ENCODE data around the gene NEDD4L.
A peak's percentile ranks its signal among the peaks of the same experiment; 100 is the strongest.
"Not testable (repeated sequence)": the region's sequence is repeated elsewhere in the genome, so short reads cannot be mapped to it uniquely, and the experiment has no call there.

The NEDD4L gene

DNA sequence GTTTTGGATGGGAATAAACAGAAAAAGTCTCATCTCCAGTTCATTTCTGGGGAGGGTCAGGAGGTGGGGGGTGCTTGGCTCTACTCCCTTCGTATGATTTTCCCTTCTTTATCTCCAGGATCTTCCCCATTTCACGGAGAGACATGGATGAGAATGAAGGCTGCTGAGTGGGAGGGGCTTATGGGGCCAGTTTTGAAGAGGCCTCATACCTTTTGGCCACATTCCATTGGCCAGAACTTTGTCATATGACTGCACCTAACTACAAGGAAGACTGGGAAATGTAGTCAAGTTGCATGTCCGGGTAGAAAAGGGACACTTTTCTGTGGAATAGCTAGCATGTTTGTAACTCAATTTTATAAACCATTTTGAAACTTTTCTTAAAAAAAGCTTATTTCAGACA lies 117.6 kb downstream of the NEDD4L start:
- DNase-seq, result no peak

DNA sequence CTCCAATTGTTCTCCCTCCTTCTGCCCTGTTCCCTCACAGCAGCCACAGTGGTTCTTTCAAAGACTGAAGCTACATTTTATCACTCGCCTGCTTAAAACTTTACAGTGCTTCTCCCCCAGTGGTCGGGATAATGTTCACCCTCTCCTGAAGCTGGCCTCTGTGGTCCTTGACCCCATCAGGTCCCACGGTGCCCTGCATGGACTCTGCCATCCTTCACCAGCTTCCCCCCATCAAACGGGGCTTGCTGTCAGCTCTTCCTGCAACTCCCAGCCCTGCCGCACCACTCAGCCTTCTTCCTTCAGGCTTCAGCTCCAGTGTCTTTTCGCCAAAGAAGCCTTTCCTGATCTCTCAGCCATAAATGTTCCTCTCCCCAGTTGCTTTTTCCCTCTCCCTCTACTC lies 118.1 kb downstream of the NEDD4L start:
- DNase-seq, result no peak

DNA sequence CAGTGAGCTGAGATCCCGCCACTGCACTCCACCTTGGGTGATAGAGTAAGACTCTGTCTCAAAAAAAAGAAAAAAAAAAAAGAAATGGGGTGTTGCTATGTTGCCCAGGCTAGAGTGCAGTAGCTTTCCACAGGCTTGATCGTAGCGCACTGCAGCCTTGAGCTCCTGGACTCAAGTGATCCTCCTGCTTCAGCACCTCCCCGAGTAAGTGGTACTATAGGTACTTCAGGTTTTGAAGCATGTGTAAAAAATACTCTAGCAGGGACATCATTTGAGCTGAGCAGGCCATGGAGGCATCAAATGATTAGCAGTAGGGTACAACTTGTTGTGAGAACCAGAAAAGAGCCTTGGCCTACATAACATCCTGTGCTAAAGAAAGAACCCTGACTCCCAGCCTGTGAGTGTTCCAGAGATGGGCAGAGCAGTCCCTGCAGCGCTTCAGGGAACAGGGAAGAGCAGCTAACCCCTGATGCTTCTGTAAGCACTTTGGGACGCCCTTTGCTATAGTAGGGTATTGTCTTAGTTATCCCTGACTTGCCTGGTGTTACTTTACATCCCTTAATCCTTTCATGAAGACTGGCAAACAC lies 119.1 kb downstream of the NEDD4L start:
- DNase-seq, result no peak

DNA sequence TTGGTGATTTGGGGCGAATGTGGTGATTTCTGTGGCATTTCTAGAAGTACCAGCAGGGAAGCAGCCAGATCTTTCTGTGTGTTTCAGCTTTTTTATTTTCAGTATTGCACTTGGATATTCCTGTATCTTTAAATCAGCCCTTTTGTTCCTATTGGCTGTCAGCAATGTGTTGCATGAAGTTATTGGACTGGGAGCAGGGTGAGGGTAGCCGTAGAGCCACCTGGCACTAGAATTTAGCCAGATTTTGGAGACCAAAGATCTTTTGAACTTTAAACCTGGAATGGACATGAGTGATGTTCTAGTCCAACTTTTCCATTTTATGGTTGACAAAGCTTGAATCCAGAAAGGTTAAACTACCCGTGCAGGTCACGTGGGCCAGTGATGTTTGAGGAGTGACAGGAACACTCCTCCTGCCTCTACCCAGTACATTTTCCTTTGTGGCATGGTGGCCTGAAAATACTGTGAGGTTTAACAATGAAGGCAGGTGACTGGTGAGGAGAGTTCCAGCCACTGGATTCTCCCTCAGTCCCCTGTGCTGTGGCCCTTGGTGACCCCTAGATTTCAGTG lies 122.3 kb downstream of the NEDD4L start:
- no peak for DNase-seq

DNA sequence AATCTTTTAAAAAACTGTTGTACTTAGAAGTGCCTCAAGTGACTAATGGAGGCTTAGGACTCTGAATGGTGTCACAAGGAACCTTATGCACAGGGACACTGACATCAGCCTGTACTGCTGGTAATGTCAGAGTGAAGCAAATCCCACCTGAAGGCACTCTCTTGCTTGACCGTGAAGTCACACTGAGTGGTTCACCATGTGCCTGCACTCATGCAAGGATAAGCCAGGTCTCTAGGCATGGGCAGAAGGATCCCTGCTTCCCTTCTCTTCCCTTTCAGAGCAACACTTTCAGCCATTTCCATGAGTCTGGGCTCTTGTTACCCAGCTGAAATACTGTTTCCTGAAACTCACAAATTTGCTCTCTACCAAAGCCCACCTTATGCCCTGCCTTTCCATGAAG lies 123.0 kb downstream of the NEDD4L start:
- DNase-seq, result no peak

DNA sequence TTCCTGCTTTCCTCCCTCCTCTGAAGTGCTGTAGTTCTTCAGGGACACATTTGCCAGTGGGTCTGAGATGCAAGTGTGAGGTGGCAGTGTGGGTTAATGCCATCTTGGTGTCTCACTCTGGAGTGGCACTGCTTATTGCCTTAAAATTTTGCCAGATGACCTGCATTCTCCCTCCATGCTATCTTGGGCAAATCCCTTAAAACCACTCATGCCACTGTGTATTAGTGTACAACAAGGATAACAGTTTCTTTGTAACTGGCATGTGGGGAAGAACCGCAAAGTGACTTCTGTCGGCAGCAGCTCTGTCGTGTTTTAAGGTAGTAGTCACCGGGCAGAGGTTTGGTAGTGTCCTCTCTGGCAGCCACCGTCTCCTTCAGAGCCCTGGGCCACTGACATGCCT lies 124.2 kb downstream of the NEDD4L start:
- no peak for DNase-seq

DNA sequence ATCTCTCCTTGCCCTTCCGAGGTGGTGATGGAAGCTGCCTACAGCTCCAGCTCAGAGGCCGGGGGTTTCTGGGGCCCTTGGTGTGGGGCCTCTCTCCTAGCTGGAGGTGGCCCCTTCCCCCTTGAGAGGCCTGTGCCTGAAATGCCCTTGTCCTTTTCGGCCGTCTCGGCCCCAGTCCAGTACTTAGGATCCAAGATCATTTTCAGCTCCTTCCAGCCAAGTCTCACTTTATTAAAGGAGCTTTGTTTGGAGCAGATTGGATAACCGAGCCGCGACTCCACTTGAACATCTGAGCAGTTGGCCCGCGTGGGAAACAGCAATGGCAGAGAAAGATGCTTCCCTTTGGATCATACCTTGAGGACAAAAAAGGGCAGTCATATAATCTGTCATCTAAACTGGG lies 125.0 kb downstream of the NEDD4L start:
- no peak for DNase-seq

DNA sequence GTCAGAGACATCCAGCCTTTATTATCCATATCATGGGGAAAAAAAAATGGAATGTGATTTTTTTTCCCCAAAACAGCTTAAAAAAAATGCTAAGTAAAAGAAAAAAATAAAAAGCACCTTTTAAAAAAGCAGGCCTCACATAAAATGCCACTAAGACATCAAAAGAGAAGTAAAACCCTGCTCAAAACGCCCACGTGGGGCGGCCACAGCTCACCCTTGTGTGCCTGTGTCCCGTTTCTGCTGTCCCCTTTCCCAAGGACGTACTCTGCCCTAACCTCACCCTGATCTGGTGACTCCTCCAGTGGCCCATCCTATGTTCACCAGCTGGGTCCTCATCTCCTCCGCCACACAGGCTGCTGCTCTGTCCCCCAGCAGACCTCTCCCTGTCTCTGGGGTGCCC lies 125.4 kb downstream of the NEDD4L start:
- DNase-seq, result no peak

DNA sequence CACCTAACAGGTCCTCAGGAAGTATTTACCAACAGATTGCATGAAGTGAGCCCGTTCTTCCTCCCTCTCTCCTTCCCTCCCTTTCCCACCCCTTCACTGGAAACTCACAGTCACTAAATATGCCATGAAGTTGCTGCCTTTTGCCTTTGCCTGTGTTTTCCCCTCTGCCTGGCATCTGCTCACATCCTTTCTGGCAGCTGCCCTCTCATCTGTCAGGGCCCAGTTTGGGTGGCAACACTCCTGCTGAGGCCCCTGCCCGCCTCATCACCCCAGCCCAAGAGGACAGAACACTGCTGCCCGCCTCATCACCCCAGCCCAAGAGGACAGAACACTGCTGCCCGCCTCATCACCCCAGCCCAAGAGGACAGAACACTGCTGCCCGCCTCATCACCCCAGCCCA lies 126.0 kb downstream of the NEDD4L start:
- not testable (repeated sequence) for DNase-seq

DNA sequence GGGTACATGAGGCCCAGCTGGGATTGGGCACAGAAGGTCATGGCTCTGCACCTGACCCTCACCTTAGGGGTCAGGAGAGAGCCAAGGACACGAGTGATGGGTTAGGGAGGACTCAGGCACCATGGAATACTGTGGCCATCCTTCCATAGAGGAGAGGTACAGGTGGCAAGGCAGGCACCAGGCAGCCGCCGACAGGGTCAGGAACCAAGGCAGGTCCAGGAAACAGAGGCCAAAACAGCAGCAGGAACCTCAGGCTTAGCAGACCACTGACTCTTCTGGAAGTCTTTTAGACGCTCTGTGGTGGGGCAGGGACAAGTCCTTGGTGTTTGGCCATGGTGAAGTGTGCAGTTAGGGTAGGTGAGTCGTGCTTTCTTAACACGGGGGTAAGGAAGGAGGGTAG lies 128.0 kb downstream of the NEDD4L start:
- no peak for DNase-seq

DNA sequence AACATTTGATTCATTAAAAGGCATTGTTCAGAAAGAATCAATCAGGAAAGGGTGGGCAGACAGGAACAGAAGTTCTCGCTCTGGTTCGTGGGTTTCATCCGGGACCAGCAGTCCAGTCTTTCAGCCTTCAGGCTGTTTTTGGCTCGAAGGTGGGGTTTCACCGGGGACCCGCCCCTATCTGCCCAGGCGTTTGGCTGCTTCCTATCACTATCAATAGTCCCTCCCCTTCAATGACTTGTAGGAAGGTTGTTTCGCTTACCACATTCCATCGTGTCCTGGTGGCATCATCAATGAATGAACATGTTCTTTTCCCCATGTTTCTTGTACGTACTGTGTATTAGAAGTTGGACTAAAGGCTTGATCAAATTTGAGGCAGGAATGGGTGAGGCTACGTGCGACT lies 130.3 kb downstream of the NEDD4L start:
- DNase-seq, result no peak

DNA sequence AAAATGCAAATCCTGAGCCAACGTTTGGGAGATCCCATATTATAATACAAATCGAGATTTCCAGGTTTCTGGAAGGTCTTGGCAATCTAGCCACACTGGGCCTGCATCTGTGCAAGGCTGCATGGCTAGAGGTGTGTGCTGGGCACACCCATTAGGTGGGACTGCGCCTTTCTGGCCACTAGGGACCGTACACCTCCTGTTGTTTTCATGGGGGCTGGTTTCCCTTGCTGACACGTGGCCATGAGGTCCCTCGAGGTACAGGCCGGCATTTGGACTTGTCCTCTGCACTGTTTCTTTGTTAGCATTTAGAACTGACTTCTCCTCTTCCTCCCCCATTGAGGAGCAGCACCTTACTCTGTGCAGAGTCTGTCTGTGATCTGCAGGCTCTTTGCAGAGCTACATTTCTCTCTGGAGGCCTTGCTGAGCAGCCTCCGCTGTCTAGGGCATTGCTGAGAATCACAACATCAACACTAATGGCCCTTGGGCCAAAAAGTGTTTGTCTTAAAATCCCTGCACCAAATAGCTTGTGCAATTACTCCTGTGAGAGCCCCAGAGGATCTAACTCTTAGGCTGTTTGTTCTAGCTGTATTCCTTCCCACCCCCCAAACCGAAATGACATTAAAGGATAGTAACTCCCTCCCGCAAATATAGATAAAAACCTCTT lies 131.2 kb downstream of the NEDD4L start:
- DNase-seq, result no peak

DNA sequence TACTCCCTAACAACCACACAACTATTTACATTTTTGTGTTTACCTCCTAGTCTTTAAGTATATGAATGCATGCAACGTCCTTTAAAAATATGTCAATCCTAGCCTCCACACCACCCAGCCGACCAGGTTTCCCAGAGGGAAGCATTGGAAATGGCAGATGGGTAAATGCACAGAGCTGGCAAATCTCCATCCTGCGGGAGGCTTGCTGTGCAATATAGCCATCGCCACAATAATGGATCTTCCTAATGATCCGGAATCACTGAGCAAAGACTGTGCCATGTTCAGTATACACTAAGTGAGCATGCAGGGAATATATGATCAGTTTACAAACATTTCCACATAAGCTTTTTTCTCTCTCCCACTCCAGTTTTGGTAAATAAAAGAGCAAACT lies 131.8 kb downstream of the NEDD4L start:
- no peak for DNase-seq

DNA sequence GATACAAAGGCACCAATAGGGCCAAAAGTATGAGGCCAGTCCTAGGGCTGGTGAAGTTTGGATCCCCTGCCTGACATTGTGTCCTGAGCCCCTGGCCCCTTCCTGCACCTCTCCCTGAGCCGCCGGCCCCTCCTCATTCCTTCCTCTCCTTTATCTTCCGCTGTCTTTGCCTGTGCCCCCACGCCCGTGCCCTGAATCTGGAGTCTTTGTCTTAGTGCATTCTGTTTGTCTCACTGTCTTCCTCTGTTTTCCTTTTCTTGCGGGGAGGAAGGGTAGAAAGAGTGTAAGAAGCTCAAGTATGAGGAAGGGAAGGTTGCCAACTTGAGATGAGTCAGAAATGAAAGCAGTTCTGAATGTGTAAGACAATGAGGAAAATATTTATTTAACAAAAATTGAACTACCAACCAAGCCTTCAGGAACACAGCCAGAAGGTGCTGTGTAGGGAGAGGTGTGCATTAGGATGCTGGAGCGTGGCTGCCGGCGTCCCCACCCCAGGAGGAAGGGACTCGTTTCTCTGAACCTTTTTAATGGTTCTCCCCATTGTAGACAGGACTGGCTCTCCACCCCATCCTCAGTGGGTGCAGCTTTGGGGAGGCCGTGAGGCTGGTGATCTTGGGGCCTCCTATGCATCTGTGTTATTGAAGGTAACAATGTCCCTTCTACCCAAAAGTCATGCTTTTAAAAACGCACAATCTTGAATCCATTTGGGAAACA lies 133.1 kb downstream of the NEDD4L start:
- DNase-seq, result no peak

DNA sequence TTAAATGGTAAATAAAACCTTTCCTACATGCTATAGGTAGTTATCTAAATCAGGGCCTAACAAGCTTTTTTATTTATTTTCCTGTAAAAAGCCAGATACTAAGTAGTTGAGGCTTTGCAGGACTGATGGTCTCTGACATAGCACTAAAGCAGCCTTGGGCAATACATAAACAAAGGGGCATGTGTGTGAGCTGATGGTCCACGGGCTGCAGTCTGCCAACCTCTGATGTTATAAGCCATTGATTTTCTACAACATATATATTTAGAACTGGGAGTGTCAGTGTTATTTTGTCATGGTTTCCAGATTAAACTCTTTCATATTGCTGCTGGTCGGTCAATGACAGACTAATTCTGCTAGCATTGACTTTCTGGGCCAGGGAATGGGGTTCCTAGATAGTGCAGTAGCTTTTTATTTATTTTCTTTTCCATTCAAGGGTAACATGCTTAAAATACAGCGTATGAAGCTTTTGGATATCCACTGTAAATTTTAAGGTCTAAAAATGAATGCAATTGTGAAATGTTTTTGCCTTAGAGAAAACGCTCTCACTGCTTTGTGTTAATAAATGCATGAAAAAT lies 134.0 kb downstream of the NEDD4L start:
- no peak for DNase-seq

DNA sequence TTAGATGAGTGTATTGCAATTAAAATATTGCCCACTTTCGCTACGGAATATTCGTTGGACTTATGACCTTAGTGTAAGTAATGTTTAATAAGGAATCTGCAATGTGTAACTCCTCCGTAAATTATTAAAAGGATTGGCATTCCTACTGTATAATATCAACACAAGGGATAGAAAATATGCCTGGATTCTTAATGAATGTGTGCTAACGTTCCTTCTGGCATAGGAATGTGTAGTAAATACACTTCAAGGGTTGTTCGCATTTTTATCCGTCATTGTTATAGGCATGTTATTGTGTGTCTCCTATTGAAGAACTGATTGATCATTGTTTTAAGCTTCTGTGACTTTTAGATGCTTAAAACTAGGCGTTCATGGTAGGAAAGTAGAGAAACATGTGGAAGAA lies 134.5 kb downstream of the NEDD4L start:
- DNase-seq, result no peak

DNA sequence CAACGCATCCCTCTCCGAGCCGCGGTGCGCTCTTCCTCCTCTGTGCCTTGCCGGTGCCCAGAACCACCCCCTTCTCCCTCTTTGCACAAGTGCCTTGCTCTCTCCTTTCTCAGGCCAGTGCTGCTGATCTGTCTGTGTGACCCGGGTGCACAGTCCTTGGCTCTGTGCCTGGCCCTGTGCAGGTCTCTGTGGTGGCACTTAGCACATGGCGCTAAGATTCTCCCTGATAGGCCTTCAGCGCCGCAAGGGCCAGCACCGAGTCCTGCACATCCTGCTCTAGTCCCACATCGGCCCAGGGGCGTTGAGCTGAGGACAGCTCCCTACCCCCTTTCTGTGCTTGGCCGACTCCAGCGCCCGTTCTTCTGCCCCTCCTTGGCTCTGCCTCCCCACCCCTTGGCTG lies 136.1 kb downstream of the NEDD4L start:
- DNase-seq, result no peak

DNA sequence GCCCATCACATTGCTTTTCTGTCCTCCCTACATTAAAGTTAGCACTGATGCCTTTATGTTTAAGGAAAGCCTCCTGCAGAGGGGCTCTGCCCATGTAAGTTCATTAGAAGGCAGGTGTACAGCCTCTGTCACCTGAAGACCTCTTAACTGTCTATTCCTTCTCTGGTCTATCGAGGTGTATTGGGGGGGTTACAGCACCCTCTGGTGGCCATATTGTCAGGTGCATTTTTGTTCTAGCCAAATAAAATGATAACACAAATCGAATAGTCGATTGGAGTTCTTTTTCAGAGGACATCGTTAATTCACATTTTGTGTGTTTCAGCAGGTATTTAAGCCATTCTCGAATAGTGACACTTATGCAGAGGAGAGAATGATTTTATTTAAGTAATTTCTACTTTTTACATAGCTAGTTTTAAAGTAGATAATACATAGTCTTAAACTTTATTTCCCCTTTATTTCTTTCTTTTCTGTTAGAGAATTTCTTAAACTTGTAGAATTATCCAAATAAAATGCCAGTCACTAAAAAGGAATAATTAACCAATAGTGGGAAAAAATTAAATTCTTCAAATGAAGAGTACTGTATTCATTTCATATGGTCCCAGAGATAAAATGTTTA lies 136.8 kb downstream of the NEDD4L start:
- DNase-seq, result peak; percentile 35

DNA sequence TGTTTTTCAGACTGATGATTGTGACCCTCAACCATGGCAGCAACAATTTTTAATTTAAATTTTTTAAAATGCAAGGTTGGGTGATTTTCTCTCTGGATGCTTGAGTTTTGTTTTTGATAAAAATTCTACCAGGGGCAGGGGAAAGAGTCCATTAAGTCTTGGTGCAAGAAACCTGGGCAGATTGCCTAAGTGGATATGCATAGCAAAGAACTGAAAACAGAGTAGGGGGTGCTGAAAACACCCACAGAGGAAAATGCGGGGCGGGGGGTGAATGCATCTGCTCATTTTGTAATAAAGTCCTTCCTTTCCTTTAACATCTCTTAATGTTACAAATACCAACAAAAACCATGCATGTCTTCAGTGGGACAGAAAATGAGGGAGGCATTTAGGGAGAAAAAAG lies 138.0 kb downstream of the NEDD4L start:
- DNase-seq, result no peak

DNA sequence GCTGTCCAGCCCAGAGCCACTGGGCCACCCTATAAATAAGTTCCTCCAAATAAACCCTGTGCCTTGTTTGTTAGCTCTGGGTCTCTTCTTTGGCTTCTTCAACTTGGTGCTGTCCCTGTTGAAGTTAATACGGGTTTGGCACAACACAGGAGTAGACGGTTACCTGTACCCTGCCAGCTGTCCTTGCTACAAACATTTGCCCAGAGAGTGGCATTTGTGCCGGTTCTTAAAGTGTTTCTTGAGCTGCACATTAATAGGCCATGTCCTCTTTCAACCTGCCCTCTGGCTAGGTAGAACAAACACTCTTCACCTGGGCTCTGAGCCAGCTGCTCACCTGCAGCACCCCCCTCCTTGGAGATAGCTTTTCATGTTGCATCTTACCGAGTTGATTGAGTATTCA lies 139.2 kb downstream of the NEDD4L start:
- DNase-seq, result no peak

DNA sequence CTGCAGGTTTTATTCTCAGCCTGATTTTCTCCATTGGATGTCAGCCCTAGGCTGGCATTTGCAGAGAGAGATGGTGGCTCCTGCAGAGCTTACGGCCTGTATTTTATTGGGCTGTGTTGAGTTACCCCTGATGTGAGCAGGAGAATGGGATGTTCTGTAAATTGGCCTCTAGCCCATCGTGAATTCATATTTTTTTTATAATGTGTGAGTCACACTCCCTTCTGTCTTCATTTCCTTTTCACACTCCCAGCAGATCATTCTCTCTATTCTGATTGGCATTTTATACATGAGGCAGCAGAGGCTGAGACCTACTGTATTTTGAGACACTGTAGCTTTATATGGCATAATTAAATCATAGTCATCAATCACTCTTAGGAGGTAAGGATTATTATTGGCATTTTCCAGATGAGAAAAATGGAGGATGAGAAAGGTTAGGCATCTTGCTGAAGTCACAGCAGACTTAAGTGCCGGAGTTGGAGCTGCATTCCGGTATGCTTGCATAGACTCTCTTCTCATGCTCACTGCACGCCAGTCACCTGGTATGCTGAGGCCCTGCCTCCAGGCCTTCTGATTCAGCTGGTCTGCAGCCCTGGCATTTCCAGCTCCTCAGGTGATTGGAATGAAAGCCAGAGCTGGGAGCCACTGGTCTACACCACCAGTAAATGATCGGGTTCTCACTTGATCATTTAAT lies 142.4 kb downstream of the NEDD4L start:
- DNase-seq, result no peak

DNA sequence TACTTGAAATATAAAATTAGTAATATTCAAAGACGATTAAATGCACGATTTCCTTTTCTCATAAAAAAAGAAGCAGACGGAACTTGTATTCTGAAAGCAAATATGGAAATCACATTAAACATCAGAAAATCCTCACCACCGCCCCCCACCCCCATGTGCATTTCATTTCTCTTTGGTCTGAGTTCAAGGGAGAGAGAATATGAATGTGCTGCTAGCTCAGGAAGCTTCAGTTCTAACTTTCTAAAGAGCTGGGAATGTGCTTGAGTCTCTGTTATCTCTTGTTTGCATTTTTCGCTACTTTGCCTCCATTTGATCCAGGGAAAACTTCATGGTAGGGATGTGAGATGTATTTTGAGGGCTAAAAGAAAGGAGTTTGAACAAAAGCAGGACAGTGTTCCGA lies 143.6 kb downstream of the NEDD4L start:
- DNase-seq, result no peak

DNA sequence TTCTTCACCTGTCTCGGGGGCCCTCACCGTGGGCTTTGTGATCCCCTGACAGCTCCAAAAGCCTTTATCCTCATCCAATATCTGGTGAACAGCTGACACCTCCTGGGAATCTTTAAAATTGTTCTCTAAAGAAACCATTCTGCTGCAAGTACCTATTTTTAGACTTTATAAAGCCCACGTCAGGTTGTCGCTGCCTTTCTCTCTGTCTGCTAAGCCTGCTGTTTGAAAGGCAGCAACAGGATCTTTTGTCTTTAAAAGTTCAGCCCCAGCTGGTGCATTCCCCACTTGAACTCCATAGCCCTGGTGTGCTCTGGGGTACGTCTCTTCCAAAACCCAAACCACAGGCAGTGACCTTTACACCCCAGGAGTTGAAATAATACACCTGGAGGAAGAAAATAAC lies 145.0 kb downstream of the NEDD4L start:
- DNase-seq, result no peak

Data from CD4-positive, alpha-beta T cell treated with Interleukin-15 for 1 hour (primary cell).